OCI-LY3 (cell line): Measurements from ENCODE around the gene TYROBP.

Source experiments
- H2AFZ ChIP-seq: fragments of 200-600, 300-600 bp; shearing (Covaris generic); 2 replicates; pipeline ENCODE4 v1.6.0; 2014; ENCODE audit warnings: antibody characterized with exemption, low read depth, low read length
- H3K27ac ChIP-seq: fragments of 200-600, 300-600 bp; sonication (generic); 2 replicates; pipeline ENCODE4 v1.5.1; 2014; ENCODE audit warnings: mild to moderate bottlenecking, low read length, moderate library complexity, mixed read lengths
- H3K27me3 ChIP-seq: fragments of 200-600, 300-600 bp; sonication (generic); 2 replicates; pipeline ENCODE4 v1.6.1; 2014; ENCODE audit warnings: low read depth, low read length, mixed read lengths
- H3K36me3 ChIP-seq: fragments of 200-600, 300-600 bp; sonication (generic); replicated peaks from 2 replicates; pipeline ENCODE3; 2014; ENCODE audit warnings: low read depth, low read length, mixed read lengths
- H3K4me1 ChIP-seq: fragments of 300-600, 200-600 bp; sonication (generic); 2 replicates; pipeline ENCODE4 v1.6.1; 2014; ENCODE audit warnings: low read length, mixed read lengths
- H3K4me2 ChIP-seq: fragments of 200-600, 300-600 bp; sonication (generic); 2 replicates; pipeline ENCODE4 v1.6.1; 2014; ENCODE audit warnings: low read length, mixed read lengths
- H3K4me3 ChIP-seq: fragments of 300-600, 200-600 bp; sonication (generic); 2 replicates; pipeline ENCODE4 v1.5.1; 2014; ENCODE audit warnings: antibody characterized with exemption, mild to moderate bottlenecking, low read length, moderate library complexity
- H3K79me2 ChIP-seq: fragments of 300-600, 200-600 bp; shearing (Covaris generic); 2 replicates; pipeline ENCODE4 v1.6.1; 2014; ENCODE audit warnings: mild to moderate bottlenecking, low read length, mixed read lengths
- H3K9ac ChIP-seq: fragments of 300-600, 200-600 bp; shearing (Covaris generic); 2 replicates; pipeline ENCODE4 v1.6.0; 2014; ENCODE audit warnings: mild to moderate bottlenecking, low read length, moderate library complexity
- H3K9me3 ChIP-seq: fragments of 200-600, 300-600 bp; shearing (Covaris generic); 2 replicates; pipeline ENCODE4 v1.6.1; 2014; ENCODE audit warnings: low read length, mixed read lengths; ENCODE audit not compliant: insufficient read depth
- H4K20me1 ChIP-seq: fragments of 200-600, 300-600 bp; sonication (generic); 2 replicates; pipeline ENCODE4 v1.6.1; 2016; ENCODE audit warnings: low read length, mixed read lengths; ENCODE audit not compliant: insufficient read depth
- EZH2phosphoT487 ChIP-seq: fragments of 200-600 bp; shearing (Covaris generic); IDR thresholded peaks from 2 replicates; pipeline ENCODE4 v1.6.1; 2018; ENCODE audit warnings: antibody characterized with exemption, mixed run types, low read depth
- TF ChIP-seq, protein P1 (sequence below): fragments of 200-600, 300-600 bp; sonication (generic); IDR thresholded peaks from 2 replicates; pipeline ENCODE4 v1.5.1; 2014; ENCODE audit warnings: antibody characterized with exemption, low read length, low read depth

The TYROBP gene

GRCh38 chr19:35903550-35904179, 4.4 kb downstream of the TYROBP start:
- H3K79me2 ChIP-seq: peaks cover 23% of the 10 kb centered on the region
- H2AFZ ChIP-seq: peak overlapping the region; percentile 20; the same call in 1 of the 2 replicates
- H3K9me3 ChIP-seq: no peaks in the 10 kb centered on the region
- H3K4me1 ChIP-seq: peaks cover 50% of the 10 kb centered on the region
- peak overlapping the region; percentile 67 for H3K9ac ChIP-seq
- peak overlapping the region; percentile 91 for H3K4me2 ChIP-seq
- H3K4me3 ChIP-seq: peak overlapping the region; percentile 73
- no peak for TF ChIP-seq EZH2phosphoT487
- TF ChIP-seq, protein P1, sequence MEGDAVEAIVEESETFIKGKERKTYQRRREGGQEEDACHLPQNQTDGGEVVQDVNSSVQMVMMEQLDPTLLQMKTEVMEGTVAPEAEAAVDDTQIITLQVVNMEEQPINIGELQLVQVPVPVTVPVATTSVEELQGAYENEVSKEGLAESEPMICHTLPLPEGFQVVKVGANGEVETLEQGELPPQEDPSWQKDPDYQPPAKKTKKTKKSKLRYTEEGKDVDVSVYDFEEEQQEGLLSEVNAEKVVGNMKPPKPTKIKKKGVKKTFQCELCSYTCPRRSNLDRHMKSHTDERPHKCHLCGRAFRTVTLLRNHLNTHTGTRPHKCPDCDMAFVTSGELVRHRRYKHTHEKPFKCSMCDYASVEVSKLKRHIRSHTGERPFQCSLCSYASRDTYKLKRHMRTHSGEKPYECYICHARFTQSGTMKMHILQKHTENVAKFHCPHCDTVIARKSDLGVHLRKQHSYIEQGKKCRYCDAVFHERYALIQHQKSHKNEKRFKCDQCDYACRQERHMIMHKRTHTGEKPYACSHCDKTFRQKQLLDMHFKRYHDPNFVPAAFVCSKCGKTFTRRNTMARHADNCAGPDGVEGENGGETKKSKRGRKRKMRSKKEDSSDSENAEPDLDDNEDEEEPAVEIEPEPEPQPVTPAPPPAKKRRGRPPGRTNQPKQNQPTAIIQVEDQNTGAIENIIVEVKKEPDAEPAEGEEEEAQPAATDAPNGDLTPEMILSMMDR: no peak
- peaks cover 3% of the 10 kb centered on the region for H3K36me3 ChIP-seq
- H4K20me1 ChIP-seq: peaks cover 6% of the 10 kb centered on the region
- no peaks in the 10 kb centered on the region for H3K27me3 ChIP-seq
- peak overlapping the region; percentile 5 for H3K27ac ChIP-seq

DNA sequence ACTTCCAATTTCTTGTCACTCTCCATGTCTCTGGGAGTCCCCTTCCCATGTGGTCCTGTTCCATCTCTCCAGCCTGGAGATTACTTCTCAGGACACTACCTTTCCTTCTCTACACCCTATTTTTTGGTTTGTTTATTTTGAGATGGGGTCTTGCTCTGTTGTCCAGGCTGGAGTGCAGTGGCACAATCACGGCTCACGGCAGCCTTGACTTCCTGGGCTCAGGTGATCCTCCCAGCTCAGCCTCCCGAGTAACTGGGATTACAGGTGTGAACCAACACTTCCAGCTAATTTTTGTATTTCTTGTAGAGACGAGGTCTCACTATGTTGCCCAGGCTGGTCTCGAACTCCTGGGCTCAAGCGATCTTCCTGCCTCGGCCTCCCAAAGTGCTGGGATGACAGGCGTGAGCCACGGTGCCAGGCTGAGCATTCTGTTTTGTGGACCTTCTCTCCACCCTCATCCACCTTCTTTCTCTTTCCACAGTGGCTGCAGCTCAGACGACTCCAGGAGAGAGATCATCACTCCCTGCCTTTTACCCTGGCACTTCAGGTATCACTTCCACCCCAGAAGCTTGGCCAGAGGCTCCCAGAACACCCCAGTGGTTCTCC, 5.1 kb downstream of the TYROBP start:
- TF ChIP-seq, protein P1: no peak
- TF ChIP-seq EZH2phosphoT487: no peak
- Histone ChIP-seq H3K4me3 (peak overlapping the region; percentile 73), H3K9me3 (no peaks in the 10 kb centered on the region), H2AFZ (peak overlapping the region; percentile 20; the same call in 1 of the 2 replicates), H3K27me3 (no peaks in the 10 kb centered on the region), H3K27ac (peak overlapping the region; percentile 5), H4K20me1 (peaks cover 13% of the 10 kb centered on the region), H3K4me1 (peaks cover 52% of the 10 kb centered on the region), H3K4me2 (peak overlapping the region; percentile 91), H3K79me2 (peaks cover 30% of the 10 kb centered on the region), H3K36me3 (peaks cover 10% of the 10 kb centered on the region), H3K9ac (peak overlapping the region; percentile 67)

GRCh38 chr19:35901854-35902661, 6.0 kb downstream of the TYROBP start, which contains the start of gene HCST:
TSS of gene HCST (plus strand) at chr19:35902529. CDS start at chr19:35902594, 65 bp downstream.
- Histone ChIP-seq H3K4me3 (peak within 1 kb of the TSS; percentile 98), H3K9me3 (no peaks in the 10 kb centered on the region), H2AFZ (peak within 1 kb of the TSS; percentile 20; the same call in 1 of the 2 replicates), H4K20me1 (peaks cover 20% of the 10 kb centered on the region), H3K4me2 (peak within 1 kb of the TSS; percentile 91), H3K79me2 (peaks cover 37% of the 10 kb centered on the region), H3K27me3 (no peaks in the 10 kb centered on the region), H3K4me1 (peaks cover 52% of the 10 kb centered on the region), H3K36me3 (peaks cover 17% of the 10 kb centered on the region), H3K27ac (peak within 1 kb of the TSS; percentile 16), H3K9ac (peak within 1 kb of the TSS; percentile 100)
- TF ChIP-seq EZH2phosphoT487: no peak
- TF ChIP-seq, protein P1: no peak
